H9 (cell line): Measurements from ENCODE around the gene NFATC2IP. TPM values are rescaled to one million over a fixed set of nuclear protein-coding genes. Genes with fewer than 3 reads are reported as not detected.

Source experiments
- DNase-seq: peaks from one replicate; pipeline ENCODE4 v3.0.0-alpha.2; 2017
- H2AFZ ChIP-seq: one replicate; pipeline ENCODE4 v1.6.1; 2013; ENCODE audit warnings: mild to moderate bottlenecking, low read length, control low read depth, moderate library complexity
- H2AK5ac ChIP-seq: 2 replicates; pipeline ENCODE4 v1.6.1; 2013; ENCODE audit warnings: low read length, control low read depth, mixed read lengths; ENCODE audit not compliant: insufficient read length
- H2BK120ac ChIP-seq: one replicate; pipeline ENCODE4 v1.6.1; 2013; ENCODE audit warnings: low read depth, mild to moderate bottlenecking, low read length, control low read depth, inconsistent platforms; ENCODE audit not compliant: poor library complexity, severe bottlenecking
- H2BK12ac ChIP-seq: 2 replicates; pipeline ENCODE4 v1.6.1; 2013; ENCODE audit warnings: low read length, control low read depth, mixed read lengths, low read depth; ENCODE audit not compliant: insufficient read length
- H2BK15ac ChIP-seq: 2 replicates; pipeline ENCODE4 v1.6.1; 2013; ENCODE audit warnings: low read depth, low read length, control low read depth
- H2BK20ac ChIP-seq: one replicate; pipeline ENCODE4 v1.6.1; 2013; ENCODE audit warnings: low read depth, mild to moderate bottlenecking, low read length, control low read depth, inconsistent platforms; ENCODE audit not compliant: poor library complexity, severe bottlenecking
- H2BK5ac ChIP-seq: 2 replicates; pipeline ENCODE4 v1.6.1; 2013; ENCODE audit warnings: low read length, control low read depth, mixed read lengths; ENCODE audit not compliant: insufficient read length
- H3K14ac ChIP-seq: 2 replicates; pipeline ENCODE4 v1.6.1; 2013; ENCODE audit warnings: low read length, control low read depth; ENCODE audit not compliant: insufficient read depth
- H3K18ac ChIP-seq: 2 replicates; pipeline ENCODE4 v1.6.1; 2013; ENCODE audit warnings: low read depth, mild to moderate bottlenecking, mixed read lengths, low read length, control low read depth; ENCODE audit not compliant: insufficient read length
- H3K23ac ChIP-seq: 2 replicates; pipeline ENCODE4 v1.6.1; 2013; ENCODE audit warnings: low read length, control low read depth, mixed read lengths, low read depth; ENCODE audit not compliant: insufficient read length
- H3K23me2 ChIP-seq: 2 replicates; pipeline ENCODE4 v1.6.1; 2013; ENCODE audit warnings: low read depth, mild to moderate bottlenecking, mixed read lengths, low read length, control low read depth; ENCODE audit not compliant: insufficient read length, poor library complexity, severe bottlenecking
- H3K27ac ChIP-seq: 2 replicates; pipeline ENCODE4 v1.5.1; 2013; ENCODE audit warnings: low read length, control low read depth, mixed read lengths, low read depth; ENCODE audit not compliant: insufficient read length
- H3K27me3 ChIP-seq: 2 replicates; pipeline ENCODE4 v1.6.1; 2013; ENCODE audit warnings: low read length, control low read depth, inconsistent platforms; ENCODE audit not compliant: insufficient read depth
- H3K4ac ChIP-seq: 2 replicates; pipeline ENCODE4 v1.6.1; 2013; ENCODE audit warnings: low read depth, mild to moderate bottlenecking, control low read depth, inconsistent platforms, low read length, moderate library complexity
- H3K4me1 ChIP-seq: 2 replicates; pipeline ENCODE4 v1.6.1; 2013; ENCODE audit warnings: low read length, control low read depth, inconsistent platforms; ENCODE audit not compliant: insufficient read depth
- H3K4me2 ChIP-seq: 2 replicates; pipeline ENCODE4 v1.6.1; 2013; ENCODE audit warnings: low read length, control low read depth, mixed read lengths; ENCODE audit not compliant: insufficient read length, insufficient read depth
- H3K56ac ChIP-seq: 2 replicates; pipeline ENCODE4 v1.6.1; 2013; ENCODE audit warnings: low read depth, mild to moderate bottlenecking, mixed read lengths, low read length, control low read depth; ENCODE audit not compliant: insufficient read length
- H3K79me1 ChIP-seq: 2 replicates; pipeline ENCODE4 v1.6.1; 2013; ENCODE audit warnings: low read depth, mild to moderate bottlenecking, moderate library complexity, low read length, control low read depth, inconsistent platforms; ENCODE audit not compliant: insufficient read depth, poor library complexity, severe bottlenecking
- H3K79me2 ChIP-seq: 2 replicates; pipeline ENCODE4 v1.6.1; 2013; ENCODE audit warnings: low read length, control low read depth, inconsistent platforms; ENCODE audit not compliant: insufficient read depth
- H3K9ac ChIP-seq: 2 replicates; pipeline ENCODE4 v1.6.1; 2013; ENCODE audit warnings: low read length, control low read depth, mixed read lengths; ENCODE audit not compliant: insufficient read length; ENCODE audit errors: extremely low read depth
- H3K9me3 ChIP-seq: one replicate; pipeline ENCODE4 v1.6.1; 2013; ENCODE audit warnings: low read depth, low read length, inconsistent platforms; ENCODE audit not compliant: control insufficient read depth
- H3T11ph ChIP-seq: one replicate; pipeline ENCODE4 v1.6.1; 2013; ENCODE audit warnings: mild to moderate bottlenecking, low read length, control low read depth, inconsistent platforms
- H4K20me1 ChIP-seq: one replicate; pipeline ENCODE4 v1.6.1; 2013; ENCODE audit not compliant: control insufficient read depth, insufficient read length, insufficient read depth
- H4K5ac ChIP-seq: 2 replicates; pipeline ENCODE4 v1.6.1; 2013; ENCODE audit warnings: low read depth, mild to moderate bottlenecking, mixed read lengths, low read length, control low read depth; ENCODE audit not compliant: insufficient read length
- H4K8ac ChIP-seq: replicated peaks from 2 replicates; pipeline ENCODE4 v1.6.1; 2013; ENCODE audit warnings: low read length, control low read depth, mixed read lengths, low read depth; ENCODE audit not compliant: insufficient read length
- H4K91ac ChIP-seq: 2 replicates; pipeline ENCODE4 v1.6.1; 2013; ENCODE audit warnings: low read depth, mild to moderate bottlenecking, moderate library complexity, mixed read lengths, low read length, control low read depth; ENCODE audit not compliant: insufficient read length
- H3K27ac Mint-ChIP-seq, 3 experiments: 2 replicates in 2 of 3; 3 replicates in 1 of 3; pipeline ENCODE4 v1.8.0; 2020 to 2021; ENCODE audit warnings: mixed read lengths in 3 of 3, mild to moderate bottlenecking in 1 of 3, moderate library complexity in 1 of 3
- H3K27me3 Mint-ChIP-seq: 2 replicates; pipeline ENCODE4 v1.8.0; 2021; ENCODE audit warnings: low read depth, mild to moderate bottlenecking, moderate library complexity, mixed read lengths
- H3K36me3 Mint-ChIP-seq, 3 experiments: 2 replicates in 2 of 3; 3 replicates in 1 of 3; pipeline ENCODE4 v1.8.0; 2020 to 2021; ENCODE audit warnings: low read depth in 3 of 3, mixed read lengths in 3 of 3; ENCODE audit not compliant: insufficient read depth in 1 of 3
- H3K4me1 Mint-ChIP-seq, 2 experiments: 2 replicates each; pipeline ENCODE4 v1.8.0; 2020; ENCODE audit warnings: mixed read lengths in 2 of 2
- H3K4me3 Mint-ChIP-seq, 2 experiments: 2 replicates in 1 of 2; 3 replicates in 1 of 2; pipeline ENCODE4 v1.8.0; 2020 to 2021; ENCODE audit warnings: mild to moderate bottlenecking in 2 of 2, mixed read lengths in 2 of 2, moderate library complexity in 1 of 2
- H3K9me3 Mint-ChIP-seq, 2 experiments: 2 replicates in 1 of 2; 3 replicates in 1 of 2; pipeline ENCODE4 v1.8.0; 2020; ENCODE audit warnings: mild to moderate bottlenecking in 2 of 2, mixed read lengths in 2 of 2, moderate library complexity in 1 of 2
- CTCF ChIP-seq: fragments of 200-600 bp; sonication (generic); conservative IDR thresholded peaks from 3 replicates; pipeline ENCODE4 v1.8.0; 2021; ENCODE audit warnings: antibody characterized with exemption, mild to moderate bottlenecking
- WGBS: extraction: QIAGEN DNeasy Blood & Tissue Kit; methylation state at CpG from one replicate; pipeline ENCODE4 v1.1.7; 2013; ENCODE audit warnings: missing lambda C conversion rate, low lambda C conversion rate, mixed read lengths; ENCODE audit not compliant: insufficient read length; ENCODE audit errors: extremely low coverage; 5-methylcytosine and 5-hydroxymethylcytosine counted together
- total RNA-seq: library from RNA; stranded (reverse); gene quantifications from 2 replicates; pipeline ENCODE4 v1.2.1, GENCODE V29; 2021

Gene NFATC2IP
- total RNA-seq, 1 experiment from 2014 or later = 73.8 TPM

- H2BK15ac ChIP-seq = no peak overlapping the region
Observed at GRCh38 chr16:28923231-28923587, 27.5 kb upstream of the NFATC2IP start.

More at GRCh38 chr16:28923231-28923587, 27.5 kb upstream of the NFATC2IP start:
- no peak overlapping the region for H2BK5ac ChIP-seq
- H3K27me3 ChIP-seq = no peaks in the 10 kb centered on the region
- H3K18ac ChIP-seq = no peak overlapping the region
- H3K4me1 ChIP-seq = no peaks in the 10 kb centered on the region
- H3K14ac ChIP-seq = no peak overlapping the region
- H3K79me2 ChIP-seq = no peaks in the 10 kb centered on the region
- H3K9me3 Mint-ChIP-seq = no peaks in the 10 kb centered on the region
- no peaks in the 10 kb centered on the region for H3K27me3 Mint-ChIP-seq
- no peak overlapping the region for H3K23ac ChIP-seq
- no peak overlapping the region for H2BK12ac ChIP-seq
- no peak overlapping the region for H4K5ac ChIP-seq
- no peak overlapping the region for H2BK120ac ChIP-seq
- H4K91ac ChIP-seq = no peak overlapping the region
- H3T11ph ChIP-seq = no peak overlapping the region
- peaks cover 0 to 18% (median 11%) of the 10 kb centered on the region in 3 experiments; a peak in 6 of 7 replicates for H3K36me3 Mint-ChIP-seq
- H3K56ac ChIP-seq = no peak overlapping the region
- H3K9me3 ChIP-seq = no peaks in the 10 kb centered on the region
- no peak overlapping the region for H3K4ac ChIP-seq
- H3K4me2 ChIP-seq = peak overlapping the region; percentile 90
- no peak overlapping the region for H3K9ac ChIP-seq
- H4K20me1 ChIP-seq = no peaks in the 10 kb centered on the region
- no peaks in the 10 kb centered on the region for H3K79me1 ChIP-seq
- no peak overlapping the region for H3K27ac ChIP-seq
- H2AFZ ChIP-seq = no peak overlapping the region
- H4K8ac ChIP-seq = no peak overlapping the region
- H3K27ac Mint-ChIP-seq = peak overlapping the region in 1 of 3 experiments; percentile 21; a peak in 1 of 7 replicates
- DNase-seq = no peak
- TF ChIP-seq CTCF = no peak
- no peak overlapping the region for H2BK20ac ChIP-seq
- WGBS = no CpG with 5 or more reads among the region's 3 CpGs
- peaks cover 11 to 15% of the 10 kb centered on the region in 2 experiments for H3K4me1 Mint-ChIP-seq
- H2AK5ac ChIP-seq = no peak overlapping the region
- H3K4me3 Mint-ChIP-seq = peak overlapping the region; percentile 91 to 96
- peaks cover 12% of the 10 kb centered on the region for H3K23me2 ChIP-seq
